H1 (cell line): ENCODE measurements around the gene EPHA5. TPM values are rescaled to one million over a fixed set of nuclear protein-coding genes. Genes with fewer than 3 reads are reported as not detected.

Experiments
- CTCF ChIA-PET: fragments of 300-600 bp; sonication (Branson Sonifier 250); formaldehyde crosslinking; loops from one replicate; lab custom pipeline; 2021; ENCODE audit not compliant: partially characterized antibody; lab: Charles Lee
- POLR2A ChIA-PET: fragments of 300-600 bp; sonication (Branson Sonifier 250); formaldehyde crosslinking; loops from one replicate; lab custom pipeline; 2021; ENCODE audit warnings: inconsistent platforms; ENCODE audit not compliant: partially characterized antibody; lab: Charles Lee
- DNase-seq, 2 experiments: peaks; one replicate each; pipeline versions ENCODE4 v3.0.0 to v3.0.0-alpha.2; 2010 to 2022; ENCODE audit warnings: low spot score in 2 of 2, low read depth in 1 of 2, mixed read lengths in 1 of 2
- FAIRE-seq: peaks from 2 replicates; lab custom pipeline; 2011; peaks lifted over from hg19 to GRCh38; lab: Jason Lieb, UNC
- H2AFZ ChIP-seq: 2 replicates; pipeline ENCODE4 v1.8.1; 2012; ENCODE audit warnings: low read length, inconsistent platforms
- H2AK5ac ChIP-seq: 2 replicates; pipeline ENCODE4 v1.6.1; 2013; ENCODE audit warnings: low read depth, low read length
- H2BK120ac ChIP-seq: replicated peaks from 2 replicates; pipeline ENCODE3; 2013; ENCODE audit warnings: low read depth, low read length, inconsistent platforms
- H2BK12ac ChIP-seq: 2 replicates; pipeline ENCODE4 v1.6.1; 2013; ENCODE audit warnings: low read depth, low read length
- H2BK15ac ChIP-seq: 2 replicates; pipeline ENCODE4 v1.6.1; 2013; ENCODE audit warnings: low read length
- H2BK20ac ChIP-seq: 2 replicates; pipeline ENCODE4 v1.6.1; 2013; ENCODE audit warnings: low read length
- H2BK5ac ChIP-seq: 2 replicates; pipeline ENCODE4 v1.6.1; 2013; ENCODE audit warnings: low read depth, low read length
- H3K14ac ChIP-seq: 2 replicates; pipeline ENCODE4 v1.6.1; 2013; ENCODE audit warnings: inconsistent platforms; ENCODE audit not compliant: insufficient read length
- H3K18ac ChIP-seq: 2 replicates; pipeline ENCODE4 v1.6.1; 2013; ENCODE audit warnings: low read length; ENCODE audit errors: extremely low read depth
- H3K23ac ChIP-seq: 2 replicates; pipeline ENCODE4 v1.6.1; 2013; ENCODE audit warnings: inconsistent platforms; ENCODE audit not compliant: insufficient read length
- H3K23me2 ChIP-seq: 2 replicates; pipeline ENCODE4 v1.6.1; 2013; ENCODE audit warnings: low read depth, low read length
- H3K27ac ChIP-seq: 2 replicates; pipeline ENCODE4 v1.6.1; 2011; ENCODE audit warnings: low read depth, low read length, inconsistent platforms
- H3K27me3 ChIP-seq, 4 experiments: replicated peaks in 1 of 4; 1 replicate in 1 of 4; 2 replicates in 3 of 4; pipeline versions ENCODE4 v1.6.1 to v1.8.1; 2011 to 2013; ENCODE audit warnings: low read length in 3 of 4, mild to moderate bottlenecking in 3 of 4, inconsistent platforms in 2 of 4, mixed read lengths in 2 of 4, moderate library complexity in 1 of 4; ENCODE audit not compliant: control insufficient read depth in 3 of 4, insufficient read depth in 3 of 4; ENCODE audit errors: extremely low read depth in 1 of 4
- H3K36me3 ChIP-seq, 4 experiments: 2 replicates each; pipeline versions ENCODE4 v1.6.1 to v1.8.1; 2011 to 2013; ENCODE audit warnings: mild to moderate bottlenecking in 4 of 4, low read length in 3 of 4, moderate library complexity in 2 of 4, control low read depth in 1 of 4, inconsistent platforms in 1 of 4; ENCODE audit not compliant: insufficient read depth in 4 of 4, control insufficient read depth in 2 of 4
- H3K4ac ChIP-seq: replicated peaks from 2 replicates; pipeline ENCODE3; 2013; ENCODE audit warnings: low read length, low read depth, mixed read lengths, inconsistent platforms; ENCODE audit not compliant: insufficient read length
- H3K4me1 ChIP-seq, 4 experiments: replicated peaks in 1 of 4; 1 replicate in 1 of 4; 2 replicates in 3 of 4; pipeline versions ENCODE4 v1.6.1 to v1.8.1; 2011 to 2013; ENCODE audit warnings: low read length in 3 of 4, inconsistent platforms in 2 of 4, mixed read lengths in 1 of 4; ENCODE audit not compliant: insufficient read depth in 4 of 4, control insufficient read depth in 3 of 4
- H3K4me2 ChIP-seq, 2 experiments: 2 replicates each; pipeline versions ENCODE4 v1.6.1 to v1.8.1; 2011 to 2013; ENCODE audit warnings: low read depth in 2 of 2, low read length in 2 of 2, control low read depth in 1 of 2, inconsistent platforms in 1 of 2, mild to moderate bottlenecking in 1 of 2; ENCODE audit not compliant: insufficient read depth in 1 of 2
- H3K4me3 ChIP-seq, 4 experiments: fragments of 200-600, 300-600 bp in 1 of 4; sonication (generic), shearing (Covaris generic), sonication (Bioruptor Twin) in 1 of 4; 2 replicates each; pipeline versions ENCODE4 v1.5.1 to v1.8.1; 2011 to 2016; ENCODE audit warnings: low read length in 4 of 4, low read depth in 3 of 4, control low read depth in 2 of 4, inconsistent platforms in 2 of 4, mild to moderate bottlenecking in 2 of 4, mixed read lengths in 1 of 4, moderate library complexity in 1 of 4; ENCODE audit not compliant: insufficient read depth in 2 of 4; ENCODE audit errors: extremely low read depth in 1 of 4
- H3K56ac ChIP-seq: replicated peaks from 2 replicates; pipeline ENCODE3; 2013; ENCODE audit warnings: low read depth, mild to moderate bottlenecking, mixed read lengths, low read length, inconsistent platforms; ENCODE audit not compliant: insufficient read length
- H3K79me1 ChIP-seq: 2 replicates; pipeline ENCODE4 v1.6.1; 2013; ENCODE audit warnings: low read depth, low read length, control low read depth
- H3K79me2 ChIP-seq, 2 experiments: 2 replicates each; pipeline versions ENCODE4 v1.6.1 to v1.8.1; 2012 to 2013; ENCODE audit warnings: low read length in 2 of 2, mild to moderate bottlenecking in 2 of 2, inconsistent platforms in 1 of 2; ENCODE audit not compliant: insufficient read depth in 2 of 2, control insufficient read depth in 1 of 2
- H3K9ac ChIP-seq, 4 experiments: replicated peaks in 1 of 4; 1 replicate in 1 of 4; 2 replicates in 3 of 4; pipeline versions ENCODE4 v1.6.1 to v1.8.1; 2011 to 2013; ENCODE audit warnings: low read depth in 3 of 4, low read length in 3 of 4, control low read depth in 2 of 4, mild to moderate bottlenecking in 2 of 4, moderate library complexity in 2 of 4, inconsistent platforms in 1 of 4; ENCODE audit errors: extremely low read depth in 1 of 4
- H3K9me3 ChIP-seq, 2 experiments: 2 replicates each; pipeline versions ENCODE4 v1.6.1 to v1.8.1; 2012 to 2013; ENCODE audit warnings: mild to moderate bottlenecking in 2 of 2, moderate library complexity in 2 of 2, control low read depth in 1 of 2, inconsistent platforms in 1 of 2, low read depth in 1 of 2, low read length in 1 of 2, mixed read lengths in 1 of 2; ENCODE audit not compliant: insufficient read depth in 2 of 2
- H4K20me1 ChIP-seq, 2 experiments: replicated peaks in 1 of 2; 2 replicates each; pipeline versions ENCODE3 to v1.8.1; 2011 to 2013; ENCODE audit warnings: inconsistent platforms in 2 of 2, low read length in 2 of 2, mild to moderate bottlenecking in 1 of 2; ENCODE audit not compliant: insufficient read depth in 2 of 2, control insufficient read depth in 1 of 2
- H4K5ac ChIP-seq: 2 replicates; pipeline ENCODE4 v1.6.1; 2013; ENCODE audit warnings: low read length, low read depth, mixed read lengths, inconsistent platforms; ENCODE audit not compliant: insufficient read length
- H4K8ac ChIP-seq: 2 replicates; pipeline ENCODE4 v1.8.0; 2013; ENCODE audit warnings: mild to moderate bottlenecking, moderate library complexity, low read length, inconsistent platforms; ENCODE audit not compliant: insufficient read depth; ENCODE audit errors: extremely low read depth
- H4K91ac ChIP-seq: replicated peaks from 2 replicates; pipeline ENCODE3; 2013; ENCODE audit warnings: low read length, mixed read lengths, inconsistent platforms; ENCODE audit not compliant: insufficient read length
- BRCA1 ChIP-seq: IDR thresholded peaks from 2 replicates; pipeline ENCODE4 v1.6.1; 2012; ENCODE audit warnings: low read depth, low read length, improper control_type of control experiment
- CREB1 ChIP-seq: IDR thresholded peaks from 2 replicates; pipeline ENCODE4 v1.6.1; 2012; ENCODE audit warnings: inconsistent platforms
- ZNF274 ChIP-seq: IDR thresholded peaks from 2 replicates; pipeline ENCODE4 v1.7.0; 2012; ENCODE audit warnings: low read length, borderline replicate concordance; ENCODE audit errors: extremely low read depth
- WGBS, 2 experiments: shearing (Covaris generic) in 1 of 2; methylation state at CpG; one replicate each; pipeline versions ENCODE4 v1.1.6 to v1.1.7; 2013 to 2015; ENCODE audit warnings: low lambda C conversion rate in 2 of 2, mixed read lengths in 2 of 2, inconsistent platforms in 1 of 2, low coverage in 1 of 2, missing lambda C conversion rate in 1 of 2; ENCODE audit not compliant: insufficient replicate concordance in 2 of 2, insufficient coverage in 1 of 2, insufficient read length in 1 of 2; ENCODE audit errors: extremely low coverage in 1 of 2, missing lambda C conversion rate in 1 of 2; 5-methylcytosine and 5-hydroxymethylcytosine counted together
- polyA plus RNA-seq, 7 experiments: library from polyadenylated mRNA; depleted of rRNA in 3 of 7; stranded (reverse) in 5 of 7; unstranded in 2 of 7; fragments of >200 nt in 5 of 7; fragments of 200-250 nt in 2 of 7; gene quantifications; 1 replicate in 5 of 7; 2 replicates in 1 of 7; 4 replicates in 1 of 7; pipeline versions ENCODE4 v1.2.1 to v1.2.3, GENCODE V29; 2011 to 2013; ENCODE audit warnings: missing spikeins in 2 of 7, mixed read lengths in 2 of 7
- total RNA-seq: library from RNA; stranded (reverse); fragmentation: NEBNext Ultra II Directional; extraction: Animal tissue kit (Norgen Biotek cat#: 25700); gene quantifications from 2 replicates; pipeline ENCODE4 v1.2.1, GENCODE V29; 2021

EPHA5 gene
- total and polyA plus RNA-seq, 2 of the 8 experiments (the other 6 are each of a cell fraction or from before 2014, with no cell fraction given) = 0.03 to 0.11 TPM

DNA sequence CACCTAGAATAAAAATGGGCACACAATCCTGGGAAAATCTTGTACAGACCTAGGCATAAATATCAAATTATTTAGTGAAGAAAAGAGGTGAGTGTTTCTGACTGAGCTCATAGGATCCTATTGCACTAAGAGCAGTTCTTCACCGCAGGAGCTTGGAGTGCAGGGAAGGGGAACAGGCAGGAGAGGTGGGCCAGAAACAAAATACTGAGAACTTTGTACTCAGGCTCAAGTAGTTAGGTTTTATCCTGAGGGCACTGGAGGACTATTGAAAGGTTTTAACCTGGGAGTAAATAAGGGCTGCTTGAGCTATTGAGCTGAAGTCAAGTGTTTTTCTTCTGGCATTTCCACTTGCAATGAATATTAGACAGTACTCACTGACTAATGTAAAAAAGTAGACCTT, 12.2 kb downstream of the EPHA5 start:
- H2BK5ac ChIP-seq = no peak overlapping the region
- TF ChIP-seq CREB1 (no peak), BRCA1 (no peak), ZNF274 (no peak)
- no peak overlapping the region for H3K4ac ChIP-seq
- H2AK5ac ChIP-seq = no peak overlapping the region
- no peak overlapping the region for H3K23ac ChIP-seq
- H2BK120ac ChIP-seq = no peak overlapping the region
- no peak overlapping the region for H3K56ac ChIP-seq
- no peaks in the 10 kb centered on the region for H3K36me3 ChIP-seq
- H3K14ac ChIP-seq = no peak overlapping the region
- no peak overlapping the region for H3K18ac ChIP-seq
- FAIRE-seq = no peak
- H2BK20ac ChIP-seq = no peak overlapping the region
- 21% methylated on average over 1 of the region's 1 CpG; no CpG with 5 or more reads in 1 of the 2 experiments for WGBS, 2 experiments
- peak overlapping the region in 1 of 2 experiments; percentile 42; a peak in 1 of 4 replicates for H3K4me2 ChIP-seq
- H4K20me1 ChIP-seq = no peaks in the 10 kb centered on the region
- no peak overlapping the region for H2AFZ ChIP-seq
- no peak overlapping the region for H2BK12ac ChIP-seq
- H2BK15ac ChIP-seq = no peak overlapping the region
- no peak overlapping the region; a peak in 1 of 8 replicates for H3K4me3 ChIP-seq
- peaks cover 2 to 18% (median 8%) of the 10 kb centered on the region in 4 experiments for H3K4me1 ChIP-seq
- H4K5ac ChIP-seq = no peak overlapping the region
- no peak overlapping the region for H4K91ac ChIP-seq
- no peaks in the 10 kb centered on the region for H3K9me3 ChIP-seq
- no peak overlapping the region for H3K9ac ChIP-seq
- no peak for DNase-seq
- no peak overlapping the region for H4K8ac ChIP-seq
- no peak overlapping the region for H3K27ac ChIP-seq
- POLR2A ChIA-PET = no interaction called here
- H3K79me2 ChIP-seq = no peaks in the 10 kb centered on the region
- H3K79me1 ChIP-seq = no peaks in the 10 kb centered on the region
- H3K23me2 ChIP-seq = no peaks in the 10 kb centered on the region
- CTCF ChIA-PET = interaction anchor here (1.3 kb wide), 1 partner anchor 10 kb away, joined by 7 read pairs; no protein-coding TSS in a partner anchor
- no peaks in the 10 kb centered on the region for H3K27me3 ChIP-seq
